ENCODE measurements around the gene AQP3. TPM values are rescaled to one million over a fixed set of nuclear protein-coding genes. Genes with fewer than 3 reads are reported as not detected.

The AQP3 gene
- total and polyA plus RNA-seq, 2 of the 8 experiments (the other 6 are each of a cell fraction or from before 2014, with no cell fraction given) = 2.6 to 7.6 TPM

DNA sequence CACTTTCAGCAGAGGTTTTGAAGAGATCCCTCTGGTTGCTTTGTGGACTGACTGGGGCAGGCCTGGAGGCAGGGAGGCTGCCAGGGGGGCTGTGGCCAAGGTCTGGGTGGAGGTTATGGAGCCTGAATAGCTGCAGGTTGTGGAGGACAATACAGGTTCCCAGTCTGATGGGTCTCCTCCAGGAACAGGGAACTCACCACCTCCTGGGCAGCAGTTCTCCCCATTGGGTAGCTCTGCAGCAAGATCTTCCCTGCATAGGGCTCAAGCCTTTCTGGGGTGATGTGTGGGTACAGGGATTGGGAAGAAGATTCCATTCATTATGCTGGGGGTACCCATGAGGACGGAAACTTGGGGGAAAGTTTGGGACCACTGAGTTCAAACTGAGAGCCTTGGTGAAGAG is 6.8 kb downstream of the AQP3 start:
- no peak overlapping the region for H3K4ac ChIP-seq (replicated peaks; ENCODE audit: insufficient read length, low read depth, low read length)
- no peak overlapping the region for H4K8ac ChIP-seq (ENCODE audit: extremely low read depth, insufficient read depth, low read length)
- H3K27ac ChIP-seq (ENCODE audit: low read depth, low read length) = no peak overlapping the region
- no peak overlapping the region for H2AFZ ChIP-seq (ENCODE audit: low read length)
- H3K4me3 ChIP-seq (ENCODE audit: extremely low read depth in 1 of 4, insufficient read depth in 2 of 4, low read depth in 3 of 4, low read length in 4 of 4) = no peak overlapping the region
- H2BK20ac ChIP-seq (ENCODE audit: low read length) = no peak overlapping the region
- ChIA-PET POLR2A (ENCODE audit: partially characterized antibody) (interaction anchor here (1.3 kb wide), 1 partner anchor 13 kb away, joined by 3 read pairs; no protein-coding TSS in a partner anchor), CTCF (ENCODE audit: partially characterized antibody) (interaction anchor here (0.9 to 9.1 kb wide), 6 partner anchors 12 to 65 kb away, joined by 3 to 63 read pairs (median 5); no protein-coding TSS in a partner anchor)
- no peaks in the 10 kb centered on the region for H3K36me3 ChIP-seq (ENCODE audit: control insufficient read depth in 2 of 4, insufficient read depth in 4 of 4, low read length in 3 of 4)
- no peaks in the 10 kb centered on the region; a peak in 1 of 7 replicates for H3K27me3 ChIP-seq (replicated peaks in 1 of 4; ENCODE audit: control insufficient read depth in 3 of 4, extremely low read depth in 1 of 4, insufficient read depth in 3 of 4, low read length in 3 of 4)
- no peak overlapping the region for H3K56ac ChIP-seq (replicated peaks; ENCODE audit: insufficient read length, low read depth, low read length)
- no peak overlapping the region for H2BK12ac ChIP-seq (ENCODE audit: low read depth, low read length)
- peaks cover 0 to 14% (median 10%) of the 10 kb centered on the region in 4 experiments; a peak in 5 of 7 replicates for H3K4me1 ChIP-seq (replicated peaks in 1 of 4; ENCODE audit: control insufficient read depth in 3 of 4, insufficient read depth in 4 of 4, low read length in 3 of 4)
- H3K9me3 ChIP-seq (ENCODE audit: insufficient read depth in 2 of 2, low read depth in 1 of 2, low read length in 1 of 2) = no peaks in the 10 kb centered on the region
- H3K4me2 ChIP-seq (ENCODE audit: insufficient read depth in 1 of 2, low read depth in 2 of 2, low read length in 2 of 2) = no peak overlapping the region
- H3K9ac ChIP-seq (replicated peaks in 1 of 4; ENCODE audit: extremely low read depth in 1 of 4, low read depth in 3 of 4, low read length in 3 of 4) = no peak overlapping the region
- WGBS, 2 experiments (ENCODE audit: extremely low coverage in 1 of 2, insufficient coverage in 1 of 2, insufficient read length in 1 of 2, insufficient replicate concordance in 2 of 2, low coverage in 1 of 2, low lambda C conversion rate in 2 of 2, missing lambda C conversion rate in 1 of 2) = 83% methylated on average over 1 of the region's 1 CpG; no CpG with 5 or more reads in 1 of the 2 experiments
- H2BK5ac ChIP-seq (ENCODE audit: low read depth, low read length) = no peak overlapping the region
- no peak overlapping the region for H2BK120ac ChIP-seq (replicated peaks; ENCODE audit: low read depth, low read length)
- no peak overlapping the region for H4K5ac ChIP-seq (ENCODE audit: insufficient read length, low read depth, low read length)
- no peak overlapping the region for H2BK15ac ChIP-seq (ENCODE audit: low read length)
- H2AK5ac ChIP-seq (ENCODE audit: low read depth, low read length) = no peak overlapping the region
- no peak overlapping the region for H3K23ac ChIP-seq (ENCODE audit: insufficient read length)
- H3K79me1 ChIP-seq (ENCODE audit: low read depth, low read length) = no peaks in the 10 kb centered on the region
- no peak overlapping the region for H3K18ac ChIP-seq (ENCODE audit: extremely low read depth, low read length)
- H3K14ac ChIP-seq (ENCODE audit: insufficient read length) = no peak overlapping the region
- no peaks in the 10 kb centered on the region for H3K23me2 ChIP-seq (ENCODE audit: low read depth, low read length)
- TF ChIP-seq GABPA (IDR thresholded peaks at IDR 0.05; ENCODE audit: borderline replicate concordance, insufficient read depth, low read length) = no peak
- no peak for TF ChIP-seq MAX (IDR thresholded peaks at IDR 0.05)
- no peak for TF ChIP-seq KDM4A (IDR thresholded peaks at IDR 0.05; ENCODE audit: low read depth, low read length, severe bottlenecking)
- no peak for TF ChIP-seq SRF (IDR thresholded peaks at IDR 0.05; ENCODE audit: low read depth, low read length)
- TF ChIP-seq CTBP2 (IDR thresholded peaks at IDR 0.05; ENCODE audit: borderline replicate concordance, insufficient read depth, insufficient read length, low read length) = no peak
- no peak for TF ChIP-seq MAFK (IDR thresholded peaks at IDR 0.05; ENCODE audit: low read depth, low read length)
- no peak for TF ChIP-seq CREB1 (IDR thresholded peaks at IDR 0.05)
- H3K79me2 ChIP-seq (ENCODE audit: control insufficient read depth in 1 of 2, insufficient read depth in 2 of 2, low read length in 2 of 2) = no peaks in the 10 kb centered on the region
- no peak overlapping the region for H4K91ac ChIP-seq (replicated peaks; ENCODE audit: insufficient read length, low read length)
- no peak for DNase-seq (ENCODE audit: low read depth in 1 of 2, low spot score in 2 of 2)
- no peak for FAIRE-seq
- no peaks in the 10 kb centered on the region for H4K20me1 ChIP-seq (replicated peaks in 1 of 2; ENCODE audit: control insufficient read depth in 1 of 2, insufficient read depth in 2 of 2, low read length in 2 of 2)
